NCI-H510A treated with DMSO at 0.1 percent for 48 hours (cell line): Measurements from ENCODE around the gene CLPTM1.

Experiments used
- DNase-seq: peaks from one replicate; lab custom pipeline; 2025; lab: John Stamatoyannopoulos, UW

Gene CLPTM1

GRCh38 chr19:45010306-45010705, 55.1 kb downstream of the CLPTM1 start:
- DNase-seq, result no peak

- no peak for DNase-seq
Observed at GRCh38 chr19:45011959-45012358, 56.8 kb downstream of the CLPTM1 start.

GRCh38 chr19:45016388-45017314, 61.5 kb downstream of the CLPTM1 start:
- peak; percentile 46 for DNase-seq

GRCh38 chr19:45019187-45019586, 64.0 kb downstream of the CLPTM1 start:
- no peak for DNase-seq

- DNase-seq, result no peak
Observed at GRCh38 chr19:45020071-45020470, 64.9 kb downstream of the CLPTM1 start.

GRCh38 chr19:45021971-45022370, 66.8 kb downstream of the CLPTM1 start:
- DNase-seq, result no peak

- no peak for DNase-seq
Observed at GRCh38 chr19:45023048-45023447, 67.9 kb downstream of the CLPTM1 start.

- no peak for DNase-seq
Observed at GRCh38 chr19:45025264-45025663, 70.1 kb downstream of the CLPTM1 start.

- no peak for DNase-seq
Observed at GRCh38 chr19:45027371-45027770, 72.2 kb downstream of the CLPTM1 start.

- DNase-seq, result no peak
Observed at GRCh38 chr19:45030825-45031224, 75.6 kb downstream of the CLPTM1 start.

GRCh38 chr19:45032421-45032820, 77.2 kb downstream of the CLPTM1 start:
- no peak for DNase-seq

- DNase-seq, result no peak
Observed at GRCh38 chr19:45035755-45036154, 80.6 kb downstream of the CLPTM1 start.

GRCh38 chr19:45037393-45038169, 82.4 kb downstream of the CLPTM1 start:
- no peak for DNase-seq

- peak; percentile 81 for DNase-seq
Observed at GRCh38 chr19:45038931-45039893, 84.0 kb downstream of the CLPTM1 start, which contains the start of gene CLASRP. CLASRP (plus strand) TSS chr19:45039045; CDS start chr19:45040213, 1,168 bp downstream.

GRCh38 chr19:45040059-45040771, 85.0 kb downstream of the CLPTM1 start:
- no peak for DNase-seq

GRCh38 chr19:45041125-45041524, 85.9 kb downstream of the CLPTM1 start:
- DNase-seq, result no peak
